Sigmoid colon (tissue), 4 donors: ENCODE measurements around the gene DLGAP4.

Experiments
- CTCF ChIP-seq, 4 experiments: fragments of 450-650 bp in 3 of 4; fragments of 200-600 bp in 1 of 4; IDR thresholded peaks; one replicate each; pipeline ENCODE4 v1.5.1; 2016 to 2019; ENCODE audit warnings: antibody characterized with exemption in 4 of 4, mild to moderate bottlenecking in 3 of 4, moderate library complexity in 2 of 4
- EP300 ChIP-seq, 4 donors: sonication (generic); formaldehyde crosslinking; IDR thresholded peaks; one replicate each; pipeline ENCODE4 v1.6.1; 2017; ENCODE audit warnings: antibody characterized with exemption in 4 of 4
- POLR2A ChIP-seq, 2 donors: fragments of 450-650 bp; IDR thresholded peaks; one replicate each; pipeline ENCODE4 v1.6.1; 2016; ENCODE audit warnings: antibody characterized with exemption in 2 of 2, mild to moderate bottlenecking in 2 of 2, moderate library complexity in 2 of 2
- POLR2AphosphoS5 ChIP-seq, 4 donors: sonication (generic); formaldehyde crosslinking; IDR thresholded peaks; one replicate each; pipeline ENCODE4 v1.6.1; 2017; ENCODE audit warnings: antibody characterized with exemption in 4 of 4

- TF ChIP-seq CTCF (IDR thresholded peaks at IDR 0.05) (no peak), POLR2A (IDR thresholded peaks at IDR 0.05) (no peak), EP300 (IDR thresholded peaks at IDR 0.05) (no peak), POLR2AphosphoS5 (IDR thresholded peaks at IDR 0.05) (no peak)
Measured at GRCh38 chr20:36563374-36563773, 257.2 kb downstream of the DLGAP4 start.
